Measurements from ENCODE around the gene BIN2. TPM values are rescaled to one million over a fixed set of nuclear protein-coding genes. Genes with fewer than 3 reads are reported as not detected.
"Not testable (repeated sequence)": the region's sequence is repeated elsewhere in the genome, so short reads cannot be mapped to it uniquely, and the experiment has no call there.

Gene BIN2
- total RNA-seq, 1 experiment from 2014 or later = not detected

DNA sequence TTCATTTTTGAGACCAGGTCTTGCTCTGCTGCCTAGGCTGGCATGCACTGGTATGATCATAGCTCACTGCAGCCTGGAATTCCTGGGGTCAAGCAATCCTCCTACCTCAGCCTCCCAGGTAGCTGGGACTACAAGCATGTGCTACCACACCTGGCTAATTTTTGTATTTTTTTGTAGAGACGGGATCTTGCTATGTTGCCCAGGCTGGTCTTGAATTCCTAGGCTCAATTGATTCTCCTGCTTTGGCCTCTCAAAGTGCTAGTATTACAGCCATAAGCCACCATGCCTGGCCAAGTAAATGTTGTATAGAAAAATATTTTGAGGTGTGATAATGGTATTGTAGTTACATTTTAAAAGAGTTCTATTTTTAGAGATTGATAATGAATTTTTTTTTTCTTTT is 12.6 kb downstream of the BIN2 start:
- BruUV-seq (replicated peaks) = no TSS peak
- intact Hi-C loops (cut with micrococcal nuclease; ENCODE audit: unreplicated experiment) = no loop called here
- CTCF ChIA-PET = no interaction called here
- Histone ChIP-seq H3K36me3 (ENCODE audit: insufficient read depth, low read length, poor library complexity, severe bottlenecking) (no peaks in the 10 kb centered on the region), H3K9me3 (ENCODE audit: low read depth, low read length, poor library complexity, severe bottlenecking) (no peaks in the 10 kb centered on the region), H3K27ac (ENCODE audit: low read depth, low read length, poor library complexity, severe bottlenecking) (no peak overlapping the region), H3K4me1 (ENCODE audit: insufficient read depth, low read length, poor library complexity, severe bottlenecking) (no peaks in the 10 kb centered on the region), H3K4me3 (ENCODE audit: low read depth, low read length, poor library complexity, severe bottlenecking) (no peak overlapping the region), H3K27me3 (replicated peaks; ENCODE audit: insufficient read depth, low read depth, low read length, poor library complexity) (no peaks in the 10 kb centered on the region)
- no peak for DNase-seq (ENCODE audit: low spot score)
- POLR2A ChIA-PET (ENCODE audit: low non-redundant PET) = no interaction called here
- TF ChIP-seq, protein P1, sequence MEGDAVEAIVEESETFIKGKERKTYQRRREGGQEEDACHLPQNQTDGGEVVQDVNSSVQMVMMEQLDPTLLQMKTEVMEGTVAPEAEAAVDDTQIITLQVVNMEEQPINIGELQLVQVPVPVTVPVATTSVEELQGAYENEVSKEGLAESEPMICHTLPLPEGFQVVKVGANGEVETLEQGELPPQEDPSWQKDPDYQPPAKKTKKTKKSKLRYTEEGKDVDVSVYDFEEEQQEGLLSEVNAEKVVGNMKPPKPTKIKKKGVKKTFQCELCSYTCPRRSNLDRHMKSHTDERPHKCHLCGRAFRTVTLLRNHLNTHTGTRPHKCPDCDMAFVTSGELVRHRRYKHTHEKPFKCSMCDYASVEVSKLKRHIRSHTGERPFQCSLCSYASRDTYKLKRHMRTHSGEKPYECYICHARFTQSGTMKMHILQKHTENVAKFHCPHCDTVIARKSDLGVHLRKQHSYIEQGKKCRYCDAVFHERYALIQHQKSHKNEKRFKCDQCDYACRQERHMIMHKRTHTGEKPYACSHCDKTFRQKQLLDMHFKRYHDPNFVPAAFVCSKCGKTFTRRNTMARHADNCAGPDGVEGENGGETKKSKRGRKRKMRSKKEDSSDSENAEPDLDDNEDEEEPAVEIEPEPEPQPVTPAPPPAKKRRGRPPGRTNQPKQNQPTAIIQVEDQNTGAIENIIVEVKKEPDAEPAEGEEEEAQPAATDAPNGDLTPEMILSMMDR (conservative IDR thresholded peaks at IDR 0.05; ENCODE audit: low read depth, low read length) = no peak
- no peak for TF ChIP-seq EZH2 (IDR thresholded peaks at IDR 0.05; ENCODE audit: borderline replicate concordance, low read depth, low read length, poor library complexity, severe bottlenecking)

DNA sequence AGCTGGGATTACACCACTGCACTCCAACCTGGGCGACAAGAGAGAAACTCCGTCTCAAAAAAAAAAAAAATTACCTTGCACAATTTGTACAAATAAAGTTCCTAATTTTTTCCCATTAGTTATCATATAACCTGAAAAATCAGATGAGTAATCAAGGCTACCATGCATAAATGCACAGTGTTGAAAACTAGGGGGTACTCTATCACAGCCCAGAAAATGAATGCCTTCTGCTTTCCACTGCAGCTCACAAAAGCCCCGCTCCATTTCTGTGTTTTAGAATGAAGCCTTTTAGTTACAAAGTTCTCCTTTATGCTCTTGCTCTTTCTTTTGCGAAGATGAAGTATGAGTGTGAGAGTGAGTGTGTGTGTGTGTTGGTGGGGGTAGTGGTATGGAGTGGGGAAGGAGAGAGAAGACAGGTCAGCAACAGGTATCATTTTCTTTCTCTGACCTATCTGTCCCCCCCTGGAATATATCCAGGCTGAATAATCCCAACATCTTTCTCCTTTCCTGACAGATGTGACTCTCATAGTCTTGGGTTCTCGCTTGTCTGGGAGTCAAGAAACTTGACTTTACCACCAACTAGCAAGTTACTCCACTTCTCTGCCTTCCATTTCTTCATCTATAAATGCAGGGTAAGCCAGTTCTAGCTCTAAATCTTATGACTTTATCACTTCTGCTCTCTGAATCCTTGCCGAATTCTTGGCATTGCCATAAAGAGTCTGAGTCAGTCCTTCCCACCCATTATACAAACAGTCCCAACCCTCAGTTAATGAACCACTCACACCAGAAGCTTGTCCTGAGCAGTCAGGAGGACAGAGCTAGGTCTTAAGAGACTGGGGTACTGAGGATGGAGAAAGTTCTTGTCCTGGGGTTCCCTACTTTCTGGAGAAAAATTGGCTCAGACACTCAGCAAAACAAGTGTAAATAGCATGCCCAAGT is 16.1 kb downstream of the BIN2 start:
- Histone ChIP-seq H3K4me3 (ENCODE audit: low read depth, low read length, poor library complexity, severe bottlenecking) (no peak overlapping the region), H3K4me1 (ENCODE audit: insufficient read depth, low read length, poor library complexity, severe bottlenecking) (no peaks in the 10 kb centered on the region), H3K27me3 (replicated peaks; ENCODE audit: insufficient read depth, low read depth, low read length, poor library complexity) (no peaks in the 10 kb centered on the region), H3K36me3 (ENCODE audit: insufficient read depth, low read length, poor library complexity, severe bottlenecking) (no peaks in the 10 kb centered on the region), H3K27ac (ENCODE audit: low read depth, low read length, poor library complexity, severe bottlenecking) (no peak overlapping the region), H3K9me3 (ENCODE audit: low read depth, low read length, poor library complexity, severe bottlenecking) (no peaks in the 10 kb centered on the region)
- ChIA-PET POLR2A (ENCODE audit: low non-redundant PET) (no interaction called here), CTCF (no interaction called here)
- intact Hi-C loops (cut with micrococcal nuclease; ENCODE audit: unreplicated experiment) = no loop called here
- TF ChIP-seq, protein P1 (conservative IDR thresholded peaks at IDR 0.05; ENCODE audit: low read depth, low read length) = no peak
- TF ChIP-seq EZH2 (IDR thresholded peaks at IDR 0.05; ENCODE audit: borderline replicate concordance, low read depth, low read length, poor library complexity, severe bottlenecking) = no peak
- DNase-seq (ENCODE audit: low spot score) = no peak
- no TSS peak for BruUV-seq (replicated peaks)

DNA sequence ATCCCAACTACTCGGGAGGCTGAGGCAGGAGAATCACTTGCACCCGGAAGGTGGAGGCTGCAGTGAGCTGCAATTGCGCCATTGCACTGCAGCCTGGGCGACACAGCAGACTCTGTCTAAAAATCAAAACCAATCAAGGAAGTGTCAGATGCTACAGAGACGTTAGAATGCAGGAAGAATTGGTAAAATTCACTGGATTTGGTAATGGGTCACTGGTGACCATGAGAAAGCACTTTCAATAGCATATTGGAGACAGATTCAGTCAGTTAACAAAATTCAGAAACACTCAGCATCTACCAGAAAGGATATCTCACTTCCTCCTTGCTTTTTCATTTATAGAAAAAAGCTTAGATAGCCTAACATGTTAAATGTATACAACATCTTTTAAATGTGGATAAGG is 17.5 kb downstream of the BIN2 start:
- POLR2A ChIA-PET (ENCODE audit: low non-redundant PET) = no interaction called here
- CTCF ChIA-PET = no interaction called here
- intact Hi-C loops (cut with micrococcal nuclease; ENCODE audit: unreplicated experiment) = no loop called here

DNA sequence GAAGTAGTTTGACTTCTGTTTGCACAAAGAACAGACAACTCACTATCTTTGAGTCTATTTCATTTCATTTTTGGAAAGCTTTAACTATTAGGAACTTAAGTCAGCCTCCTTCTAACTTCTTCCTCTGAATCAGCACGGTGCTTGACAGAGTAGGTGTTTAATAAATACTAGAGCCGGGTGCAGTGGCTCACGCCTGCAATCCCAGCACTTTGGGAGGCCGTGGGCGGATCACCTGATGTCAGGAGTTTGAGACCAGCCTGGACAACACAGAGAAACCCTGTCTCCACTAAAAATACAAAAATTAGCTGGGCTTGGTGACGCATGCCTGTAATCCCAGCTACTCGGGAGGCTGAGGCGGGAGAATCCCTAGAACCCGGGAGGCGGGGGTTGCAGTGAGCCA is 23.2 kb downstream of the BIN2 start:
- POLR2A ChIA-PET (ENCODE audit: low non-redundant PET); H3K4me1 ChIP-seq (ENCODE audit: insufficient read depth, low read length, poor library complexity, severe bottlenecking); BruUV-seq (replicated peaks); intact Hi-C loops (cut with micrococcal nuclease; ENCODE audit: unreplicated experiment); H3K27ac ChIP-seq (ENCODE audit: low read depth, low read length, poor library complexity, severe bottlenecking); H3K36me3 ChIP-seq (ENCODE audit: insufficient read depth, low read length, poor library complexity, severe bottlenecking); DNase-seq (ENCODE audit: low spot score); H3K4me3 ChIP-seq (ENCODE audit: low read depth, low read length, poor library complexity, severe bottlenecking); H3K9me3 ChIP-seq (ENCODE audit: low read depth, low read length, poor library complexity, severe bottlenecking); H3K27me3 ChIP-seq (replicated peaks; ENCODE audit: insufficient read depth, low read depth, low read length, poor library complexity); CTCF ChIA-PET: not testable (repeated sequence)

More for the DNA sequence above, 17.5 kb downstream of the BIN2 start:
- Histone ChIP-seq H3K4me3 (ENCODE audit: low read depth, low read length, poor library complexity, severe bottlenecking) (no peak overlapping the region), H3K4me1 (ENCODE audit: insufficient read depth, low read length, poor library complexity, severe bottlenecking) (no peaks in the 10 kb centered on the region), H3K27ac (ENCODE audit: low read depth, low read length, poor library complexity, severe bottlenecking) (no peak overlapping the region), H3K9me3 (ENCODE audit: low read depth, low read length, poor library complexity, severe bottlenecking) (no peaks in the 10 kb centered on the region), H3K27me3 (replicated peaks; ENCODE audit: insufficient read depth, low read depth, low read length, poor library complexity) (no peaks in the 10 kb centered on the region), H3K36me3 (ENCODE audit: insufficient read depth, low read length, poor library complexity, severe bottlenecking) (no peaks in the 10 kb centered on the region)
- DNase-seq (ENCODE audit: low spot score) = no peak
- no TSS peak for BruUV-seq (replicated peaks)
- TF ChIP-seq, protein P1 (conservative IDR thresholded peaks at IDR 0.05; ENCODE audit: low read depth, low read length) = no peak
- TF ChIP-seq EZH2 (IDR thresholded peaks at IDR 0.05; ENCODE audit: borderline replicate concordance, low read depth, low read length, poor library complexity, severe bottlenecking) = no peak
